ENCODE results near the gene PGBD5.
A peak's percentile ranks its signal among the peaks of the same experiment; 100 is the strongest.

Gene PGBD5

DNA sequence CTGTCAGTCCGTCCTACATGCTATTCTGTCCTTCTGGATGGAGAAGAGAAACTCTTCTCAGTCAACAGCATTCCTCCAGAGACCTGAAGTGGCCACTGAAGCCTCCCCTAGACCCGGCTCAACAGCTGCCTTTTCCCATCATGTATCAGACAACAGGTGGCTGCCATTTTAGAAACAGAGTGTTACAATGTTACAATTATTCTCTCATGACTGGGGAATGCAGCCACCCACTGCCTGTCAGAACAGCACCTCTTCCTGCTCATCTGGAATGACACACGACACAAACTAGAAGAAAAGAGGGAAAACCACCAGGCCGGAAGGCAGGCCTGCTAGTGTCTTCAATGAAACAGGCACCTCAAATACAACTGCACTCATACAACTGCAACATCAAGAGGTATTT is 105.3 kb downstream of the PGBD5 start:
- DNase-seq: no peak

DNA sequence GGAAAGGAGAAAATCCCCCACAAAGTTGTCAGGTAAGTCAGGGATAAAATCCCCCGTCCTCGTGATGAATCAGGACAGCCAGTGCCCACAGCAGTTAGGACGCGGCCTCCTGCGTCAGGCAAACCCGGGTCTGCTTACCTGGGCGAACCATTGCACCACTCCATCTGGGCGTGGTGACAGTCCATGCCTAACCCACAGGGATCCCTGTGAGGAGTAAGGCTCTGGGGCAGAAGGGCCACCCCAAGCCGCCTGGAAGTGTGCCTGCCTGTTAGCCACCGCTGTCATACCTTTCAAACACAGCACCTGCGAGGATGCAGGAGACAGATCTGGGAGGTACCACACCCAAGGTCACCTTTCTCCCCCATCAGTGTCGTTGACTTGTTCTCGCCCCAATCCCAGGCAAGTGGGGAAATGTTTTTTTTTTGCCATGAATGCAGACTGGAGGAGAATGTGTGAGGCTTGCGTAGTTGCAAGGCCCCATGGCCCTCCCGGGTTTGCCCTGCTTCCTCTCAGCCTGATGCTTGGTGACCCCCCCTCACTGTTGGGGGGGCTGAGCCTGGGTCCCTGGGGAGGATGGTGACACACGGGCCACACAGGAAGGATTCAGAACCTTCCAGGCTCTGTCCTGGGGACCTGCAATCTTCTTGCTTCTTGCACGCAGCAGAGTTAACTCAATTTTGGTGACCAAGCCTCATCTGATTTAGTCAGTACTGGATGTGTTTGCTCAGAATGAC is 107.0 kb downstream of the PGBD5 start:
- no peak for DNase-seq

GRCh38 chr1:230317823-230318819 is 108.0 kb downstream of the PGBD5 start:
- DNase-seq: no peak

- DNase-seq: no peak
These were observed 109.0 kb downstream of the PGBD5 start for GRCh38 chr1:230316864-230317745.

GRCh38 chr1:230315099-230315498 is 111.0 kb downstream of the PGBD5 start:
- no peak for DNase-seq

DNA sequence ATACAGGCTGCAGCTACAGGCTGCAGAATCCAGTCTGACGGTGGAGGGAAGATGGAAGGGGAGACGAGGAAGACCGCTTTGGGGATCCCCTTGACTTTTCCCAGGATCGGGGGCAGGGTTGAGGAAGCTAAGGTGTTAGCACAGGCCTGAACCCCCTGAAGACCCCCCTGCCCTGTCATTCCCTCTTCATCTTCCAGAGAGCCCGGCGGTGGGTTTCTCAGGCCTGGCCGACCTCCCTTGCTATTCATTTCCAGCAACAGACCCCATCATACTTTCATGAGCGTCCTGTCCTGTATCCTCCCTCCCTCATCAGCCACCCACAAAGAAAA is 112.0 kb downstream of the PGBD5 start:
- DNase-seq: no peak

GRCh38 chr1:230313453-230314141 is 112.5 kb downstream of the PGBD5 start:
- no peak for DNase-seq

DNA sequence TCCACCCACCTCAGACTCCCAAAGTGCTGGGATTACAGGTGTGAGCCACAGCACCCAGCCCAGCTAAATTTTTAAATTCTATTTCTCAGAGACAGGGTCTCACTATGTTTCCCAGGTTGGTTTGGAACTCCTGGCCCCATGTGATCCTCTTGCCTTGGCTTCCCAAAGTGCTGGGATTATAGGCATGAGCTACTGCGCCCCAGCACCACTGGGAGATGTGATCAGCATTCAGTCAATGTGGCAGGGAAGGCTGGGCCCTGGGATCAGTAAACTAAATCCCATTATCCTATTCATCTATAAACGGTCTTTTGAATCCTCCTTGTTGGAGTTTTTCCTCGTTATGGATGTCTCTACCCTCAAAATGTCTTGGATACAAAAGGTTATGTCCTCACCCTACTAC is 113.5 kb downstream of the PGBD5 start:
- DNase-seq: no peak

DNA sequence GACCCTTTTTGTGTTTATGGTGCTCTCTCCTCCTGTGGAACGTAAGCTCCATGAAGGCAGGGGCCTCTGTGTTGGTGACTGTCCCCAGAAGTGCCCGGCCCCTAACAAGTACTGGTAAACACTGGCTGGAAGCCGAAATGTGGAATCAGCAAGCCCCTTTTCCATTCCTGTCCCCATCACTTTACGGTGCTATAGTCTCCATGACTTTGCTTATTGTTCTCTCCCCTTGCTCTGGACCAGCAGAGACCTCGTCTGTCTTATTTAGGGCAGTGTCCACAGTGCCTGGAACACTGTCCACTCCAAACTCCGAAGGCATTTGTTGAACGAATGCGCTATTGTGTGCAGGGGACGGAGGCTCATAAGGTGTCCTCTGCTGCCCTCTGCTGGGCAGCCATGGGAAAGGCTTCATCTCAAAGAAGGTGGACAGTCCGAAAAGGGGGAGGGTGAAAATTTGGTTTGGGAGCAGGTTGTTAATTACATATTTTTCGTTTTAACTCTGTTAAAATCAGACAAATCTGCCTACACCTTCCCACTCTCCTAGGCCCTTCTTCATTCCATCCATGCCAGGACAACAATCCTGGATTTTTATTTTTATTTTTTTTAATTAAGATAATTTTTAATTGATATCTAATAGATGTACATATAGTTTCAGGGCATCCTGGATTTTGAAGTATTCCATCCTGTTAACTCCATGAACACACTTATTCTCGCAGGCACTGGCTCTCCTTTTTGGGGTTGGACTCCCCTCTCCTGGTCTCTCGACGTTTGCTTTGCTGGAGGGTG is 115.6 kb downstream of the PGBD5 start:
- peak; percentile 33 to 75 for DNase-seq

GRCh38 chr1:230309646-230310177 is 116.4 kb downstream of the PGBD5 start:
- DNase-seq: no peak

- no peak for DNase-seq
These were observed 117.3 kb downstream of the PGBD5 start for GRCh38 chr1:230308821-230309220.

DNA sequence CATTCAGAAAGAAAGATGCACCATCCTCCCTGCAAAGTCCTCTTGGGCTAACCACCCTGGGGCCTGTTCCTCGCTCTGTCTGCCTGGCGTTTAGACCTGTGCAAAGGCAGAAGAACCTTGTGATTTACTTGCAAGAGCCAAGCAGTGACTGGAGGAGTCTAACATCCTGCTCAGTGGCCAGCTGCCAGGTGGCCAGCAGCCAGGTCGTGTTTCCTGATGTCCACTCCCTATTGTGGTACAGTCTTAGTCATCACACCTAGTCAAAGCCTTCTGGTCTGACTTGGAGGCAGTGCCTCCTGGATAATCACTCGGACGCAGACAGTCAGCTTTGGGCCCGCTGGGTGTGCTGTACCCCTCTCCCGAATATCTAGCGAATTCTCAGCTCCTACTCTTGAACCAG is 118.1 kb downstream of the PGBD5 start:
- DNase-seq: peak in 1 of 2 experiments; percentile 46

DNA sequence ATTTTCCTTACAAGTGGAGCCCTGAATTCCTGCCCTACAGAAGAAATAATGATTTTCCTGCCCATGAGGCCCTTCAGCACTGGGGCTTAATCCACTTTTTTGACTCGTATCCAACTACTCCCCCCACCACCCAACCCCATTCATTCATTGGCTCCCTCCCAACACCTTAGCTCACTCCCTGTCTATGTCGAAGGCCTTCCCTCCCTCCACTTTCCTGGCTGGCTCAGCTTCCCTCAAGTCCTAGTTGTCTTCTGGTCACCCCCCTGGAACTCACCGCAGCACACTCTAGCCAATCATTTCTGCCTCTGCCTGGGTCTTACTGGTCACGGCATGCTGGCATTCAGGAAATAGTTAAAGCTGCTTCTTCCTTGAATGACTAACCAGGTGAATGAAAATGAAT is 118.9 kb downstream of the PGBD5 start:
- peak in 1 of 2 experiments; percentile 65 for DNase-seq

DNA sequence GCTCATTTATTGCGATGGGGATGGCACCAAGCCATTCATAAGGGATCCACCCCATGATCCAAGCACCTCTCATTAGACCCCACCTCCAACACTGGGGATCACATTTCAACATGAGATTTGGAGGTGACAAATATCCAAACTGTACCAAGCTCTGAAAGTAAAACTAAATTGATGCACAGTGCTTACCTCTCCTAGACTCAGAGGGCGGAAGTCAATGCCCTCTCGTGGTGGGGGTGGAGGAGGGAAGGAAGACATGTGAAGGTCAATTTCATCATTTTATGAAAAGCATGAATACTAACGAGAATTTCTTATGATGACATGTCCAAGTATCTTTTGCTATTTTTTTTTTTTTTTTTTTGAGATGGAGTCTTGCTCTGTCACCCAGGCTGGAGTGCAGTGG is 120.0 kb downstream of the PGBD5 start:
- no peak for DNase-seq

DNA sequence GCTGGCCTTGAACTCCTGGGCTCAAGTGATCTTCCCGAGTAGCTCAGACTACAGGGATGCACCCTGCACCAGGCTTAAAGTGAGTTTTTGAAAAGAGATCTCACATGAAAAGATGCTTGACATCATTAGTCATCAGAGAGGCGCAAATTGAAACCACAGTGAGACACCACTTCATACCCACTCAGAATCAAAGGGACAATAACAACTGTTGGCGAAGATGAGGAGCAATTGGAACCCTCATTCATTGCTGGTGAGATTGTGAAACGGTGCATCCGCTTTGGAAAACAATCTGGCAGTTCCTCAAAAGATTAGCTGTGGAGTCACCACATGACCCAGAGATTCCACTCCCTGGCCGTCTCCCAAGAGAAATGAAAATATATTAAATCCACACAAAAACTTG is 122.3 kb downstream of the PGBD5 start:
- DNase-seq: peak; percentile 26 to 71

- peak; percentile 75 to 78 for DNase-seq
These were observed 123.1 kb downstream of the PGBD5 start for GRCh38 chr1:230303069-230303468.

GRCh38 chr1:230301822-230302221 is 124.3 kb downstream of the PGBD5 start:
- DNase-seq: peak in 1 of 2 experiments; percentile 20

- DNase-seq: no peak
These were observed 124.8 kb downstream of the PGBD5 start for GRCh38 chr1:230301322-230301721.

DNA sequence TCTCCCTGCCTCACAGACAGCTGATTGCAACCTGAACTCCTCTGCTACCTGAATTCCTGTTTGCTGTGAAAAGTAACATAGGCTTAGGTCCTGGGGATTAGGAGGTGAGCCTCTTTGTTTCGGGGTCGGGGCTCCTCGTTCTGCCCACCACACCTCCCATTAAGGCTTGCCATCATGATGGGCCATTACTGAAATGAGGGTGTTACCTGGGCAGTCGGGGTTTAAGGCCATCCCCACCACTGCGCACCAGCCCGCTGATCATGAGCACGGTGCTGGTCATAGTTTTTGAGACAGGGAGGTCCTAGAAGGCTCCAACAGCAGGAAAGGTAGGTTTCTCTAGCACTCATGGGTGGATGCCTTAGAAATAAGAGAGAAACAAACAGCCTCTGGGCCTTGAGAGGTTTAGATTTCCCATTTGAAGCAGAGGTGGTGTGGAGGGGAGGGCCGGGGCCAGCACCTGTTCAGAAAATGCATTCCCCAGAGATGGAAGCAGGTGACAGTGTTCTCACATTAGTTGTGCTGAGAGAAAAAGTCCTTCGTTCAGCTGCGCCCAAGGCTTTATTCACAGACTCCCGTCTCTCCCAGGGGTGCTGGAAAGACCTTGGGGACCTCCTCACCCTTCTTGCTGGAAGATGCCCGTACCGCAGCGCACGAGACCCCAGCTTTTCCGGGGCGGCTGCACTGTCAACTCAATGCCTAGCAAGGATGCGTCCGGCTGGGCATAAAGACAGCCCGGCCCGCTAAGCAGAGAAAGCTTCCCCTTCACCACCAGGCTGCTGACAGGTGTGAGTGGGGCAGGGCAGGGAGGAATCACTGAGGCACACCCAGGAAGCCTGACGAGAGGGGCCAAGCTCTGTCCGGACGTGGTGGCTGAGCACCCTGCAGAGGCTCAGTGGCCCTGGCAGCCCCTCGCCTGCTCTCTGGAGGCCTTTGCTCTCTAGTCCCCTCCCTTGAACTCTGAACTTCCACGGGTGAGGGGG is 125.5 kb downstream of the PGBD5 start:
- DNase-seq: no peak

Data from NCI-H524 (cell line).